A673 (cell line): ENCODE results near the gene UFD1.

Source experiments
- CTCF ChIP-seq: fragments of 300-800, 200-600 bp; sonication (generic); conservative IDR thresholded peaks from 2 replicates; pipeline ENCODE4 v1.5.1; 2017; ENCODE audit warnings: low read depth, mild to moderate bottlenecking, antibody characterized with exemption, low read length, moderate library complexity, mixed read lengths
- EZH2 ChIP-seq: fragments of 200-600 bp; sonication (generic); IDR thresholded peaks from 2 replicates; pipeline ENCODE4 v1.6.1; 2017; ENCODE audit warnings: borderline replicate concordance, low read depth, mild to moderate bottlenecking, mixed read lengths, antibody characterized with exemption, low read length; ENCODE audit not compliant: poor library complexity, severe bottlenecking

GRCh38 chr22:19419464-19420178, 59.4 kb downstream of the UFD1 start:
- TF ChIP-seq EZH2 (no peak), CTCF (no peak)
